ENCODE measurements around the gene TMEM255B. TPM values are rescaled to one million over a fixed set of nuclear protein-coding genes. Genes with fewer than 3 reads are reported as not detected.
A peak's percentile ranks its signal among the peaks of the same experiment; 100 is the strongest.

Gene TMEM255B
- total RNA-seq, 1 donor from 2014 or later, result 10.7 TPM

DNA sequence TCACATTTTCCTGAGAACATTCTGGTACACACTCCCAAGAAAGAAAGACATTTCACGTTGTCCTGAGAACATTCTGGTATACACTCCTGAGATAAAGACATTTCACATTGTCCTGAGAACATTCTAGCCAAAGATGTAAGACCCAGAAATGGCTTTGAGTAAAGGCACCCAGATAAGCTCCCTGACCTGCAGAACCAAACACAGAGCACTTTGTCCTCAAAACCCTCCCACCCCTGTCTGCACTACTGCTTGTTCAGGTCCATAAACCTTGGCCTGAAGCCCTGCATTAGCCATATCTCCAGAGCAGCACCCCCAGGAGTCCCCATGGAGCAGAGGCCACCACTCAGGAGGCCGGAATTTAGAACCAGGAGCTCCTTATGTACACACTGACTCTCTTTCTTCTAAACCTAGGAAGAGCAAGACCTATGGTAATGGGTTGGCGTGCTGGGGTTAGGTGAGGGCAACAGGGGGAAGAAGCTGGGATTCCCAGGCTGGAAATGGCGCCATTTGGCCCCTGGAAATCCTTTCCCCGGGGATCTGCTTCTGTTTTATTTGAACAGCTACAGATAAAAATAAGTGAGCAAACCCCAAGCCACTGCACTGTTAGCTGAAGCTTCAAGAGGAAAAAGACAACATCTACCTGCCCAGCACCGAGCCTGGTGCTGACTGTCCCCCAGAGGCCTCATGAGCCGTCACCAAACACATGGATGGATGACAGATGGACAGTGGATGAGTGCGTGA, 91.1 kb downstream of the TMEM255B start:
- peak; percentile 27 for DNase-seq (ENCODE audit: low spot score)
- intact Hi-C loops (cut with DNase I), result loop anchor here (10.0 kb wide), 1 partner anchor 275 kb away; no protein-coding TSS in a partner anchor

GRCh38 chr13:113850722-113851479, 91.9 kb downstream of the TMEM255B start:
- intact Hi-C loops (cut with DNase I), result no loop called here
- no peak for DNase-seq (ENCODE audit: low spot score)

GRCh38 chr13:113851480-113851803, 92.4 kb downstream of the TMEM255B start:
- intact Hi-C loops (cut with DNase I), result no loop called here
- no peak for DNase-seq (ENCODE audit: low spot score)

DNA sequence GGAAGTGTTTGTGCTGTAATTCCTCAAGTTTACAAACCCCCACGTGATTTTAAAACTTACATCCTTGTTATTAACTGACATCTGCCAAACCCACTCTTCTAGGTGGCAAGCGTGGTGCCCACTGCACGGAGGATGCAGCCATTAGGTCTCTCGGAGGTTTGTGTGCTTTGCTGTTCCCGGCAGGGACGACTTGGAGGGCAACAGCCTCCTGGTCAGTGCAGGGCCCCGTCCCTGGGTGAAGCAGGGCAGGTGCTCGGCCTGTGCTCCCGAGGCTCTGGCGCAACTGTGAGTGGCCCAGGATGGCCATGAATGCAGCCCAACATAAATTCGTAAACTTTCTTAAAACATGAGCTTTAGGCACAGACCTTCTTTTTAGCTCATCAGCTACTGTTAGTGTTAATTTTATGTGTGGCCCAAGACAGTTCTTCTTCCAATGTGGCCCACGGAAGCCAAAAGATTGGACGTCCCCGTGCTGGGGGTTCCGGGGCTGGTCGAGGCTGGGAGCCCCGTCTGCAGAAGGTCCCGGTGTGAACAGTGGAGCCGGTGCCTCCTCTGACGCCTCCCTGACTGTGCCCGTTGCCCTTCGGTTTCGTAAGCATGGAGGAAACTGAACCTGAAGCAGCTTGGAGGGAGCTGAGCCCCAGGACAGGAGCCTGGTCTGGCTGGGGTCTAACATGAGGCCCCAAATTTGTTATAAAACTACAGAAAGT, 93.0 kb downstream of the TMEM255B start:
- DNase-seq (ENCODE audit: low spot score), result peak; percentile 43
- intact Hi-C loops (cut with DNase I), result no loop called here

GRCh38 chr13:113852536-113853517, 93.8 kb downstream of the TMEM255B start:
- DNase-seq (ENCODE audit: low spot score), result peak; percentile 51
- intact Hi-C loops (cut with DNase I), result no loop called here

- intact Hi-C loops (cut with DNase I), result no loop called here
- peak; percentile 72 for DNase-seq (ENCODE audit: low spot score)
Measured at GRCh38 chr13:113853518-113854237, 94.7 kb downstream of the TMEM255B start.

- peak; percentile 79 for DNase-seq (ENCODE audit: low spot score)
- intact Hi-C loops (cut with DNase I), result no loop called here
Measured at GRCh38 chr13:113854238-113855011, 95.4 kb downstream of the TMEM255B start.

DNA sequence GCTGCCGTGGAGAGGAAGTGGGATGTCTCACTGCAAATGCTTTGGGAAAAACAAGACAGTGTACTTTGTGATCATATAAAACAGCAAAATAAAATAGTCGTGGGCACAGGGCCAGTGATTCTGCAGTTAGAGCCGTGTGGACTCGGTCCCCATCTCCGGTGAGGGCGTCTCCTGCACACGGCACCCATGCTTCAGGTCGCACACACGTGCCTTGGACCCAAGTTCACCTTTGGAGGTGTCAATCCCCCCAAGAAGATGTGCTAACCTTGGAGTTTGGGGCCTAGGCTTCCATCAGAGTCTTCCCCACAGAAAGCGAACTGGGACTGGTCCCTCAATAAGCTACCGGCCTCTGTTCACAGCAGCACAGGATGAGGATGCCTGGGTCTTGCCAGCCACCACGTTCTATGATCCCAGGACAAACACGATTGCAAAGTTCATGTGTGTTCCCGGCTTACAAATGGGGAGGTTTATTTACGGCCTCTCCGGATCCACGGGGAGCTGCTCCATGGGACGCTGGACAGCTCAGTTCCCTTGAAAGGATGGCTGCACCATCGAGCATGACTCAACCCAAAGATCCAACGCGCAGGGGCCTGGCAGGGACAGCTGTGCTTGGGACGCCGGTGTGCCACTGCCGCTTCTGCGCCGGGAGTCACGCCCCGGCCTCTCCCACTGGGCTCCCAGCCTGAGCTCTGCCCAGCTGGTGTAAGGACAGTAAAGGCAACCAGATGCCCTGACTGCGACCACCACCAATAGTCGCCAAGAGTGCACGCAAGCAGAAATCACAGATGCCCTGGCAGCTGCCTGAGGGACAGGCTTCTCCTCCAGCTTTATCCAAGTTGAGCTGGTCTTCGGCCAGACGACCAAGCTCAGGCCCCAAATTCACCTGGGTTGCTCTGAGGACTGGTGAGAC, 96.2 kb downstream of the TMEM255B start:
- DNase-seq (ENCODE audit: low spot score), result peak; percentile 85
- intact Hi-C loops (cut with DNase I), result no loop called here

- intact Hi-C loops (cut with DNase I), result no loop called here
- peak; percentile 67 for DNase-seq (ENCODE audit: low spot score)
Measured at GRCh38 chr13:113855931-113856715, 97.1 kb downstream of the TMEM255B start.

DNA sequence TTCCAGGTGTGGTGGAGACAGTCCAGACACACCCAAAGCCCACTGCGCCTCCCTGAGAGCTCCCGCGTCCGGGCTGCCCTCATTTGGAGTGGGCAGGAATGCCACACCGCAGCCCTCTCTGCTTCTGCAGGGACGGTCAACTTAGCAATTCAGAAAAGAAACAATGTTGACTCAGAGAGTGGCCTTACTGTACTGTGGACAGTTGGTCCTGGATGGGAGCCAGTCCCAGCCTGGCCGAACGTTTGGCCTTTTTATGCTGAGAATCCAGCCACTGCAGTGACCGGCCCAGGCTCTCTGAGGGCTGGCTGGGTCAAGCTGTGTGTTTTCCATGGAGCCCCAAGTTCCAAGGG, 97.7 kb downstream of the TMEM255B start:
- DNase-seq (ENCODE audit: low spot score), result peak; percentile 76
- intact Hi-C loops (cut with DNase I), result no loop called here

DNA sequence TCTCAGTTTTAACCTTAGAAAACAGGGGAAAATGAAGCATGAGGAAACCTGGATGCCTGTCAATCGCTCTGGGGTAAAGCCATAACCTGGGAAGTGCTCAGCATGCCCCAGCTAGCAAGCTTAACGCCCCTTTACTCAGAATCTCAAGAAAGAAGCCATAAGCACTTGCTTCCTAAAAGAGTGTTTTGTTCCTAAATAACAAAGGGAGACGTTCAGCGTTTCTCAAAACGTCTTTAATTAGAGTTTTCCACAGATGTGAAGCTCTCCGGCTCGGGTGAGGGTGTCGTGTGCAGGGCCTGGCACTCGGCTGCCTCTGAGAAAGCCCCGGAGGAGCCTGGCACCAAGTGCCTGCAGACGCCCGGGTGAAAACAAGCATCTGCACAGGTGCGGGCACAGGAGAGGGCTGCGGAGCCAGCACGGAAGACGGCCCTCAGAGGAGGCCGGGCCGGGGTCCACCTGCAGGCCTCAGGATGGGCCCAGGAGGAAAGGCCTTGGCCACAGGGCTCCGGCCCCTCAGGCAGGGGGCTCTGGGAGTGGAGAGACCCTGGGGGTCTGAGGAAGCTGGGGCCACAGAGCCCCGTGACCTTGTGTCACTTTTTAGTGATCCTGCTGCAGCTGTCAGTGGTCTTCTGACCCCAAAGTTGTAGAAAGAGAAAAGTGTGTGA, 98.6 kb downstream of the TMEM255B start:
- intact Hi-C loops (cut with DNase I), result no loop called here
- peak; percentile 61 for DNase-seq (ENCODE audit: low spot score)

DNA sequence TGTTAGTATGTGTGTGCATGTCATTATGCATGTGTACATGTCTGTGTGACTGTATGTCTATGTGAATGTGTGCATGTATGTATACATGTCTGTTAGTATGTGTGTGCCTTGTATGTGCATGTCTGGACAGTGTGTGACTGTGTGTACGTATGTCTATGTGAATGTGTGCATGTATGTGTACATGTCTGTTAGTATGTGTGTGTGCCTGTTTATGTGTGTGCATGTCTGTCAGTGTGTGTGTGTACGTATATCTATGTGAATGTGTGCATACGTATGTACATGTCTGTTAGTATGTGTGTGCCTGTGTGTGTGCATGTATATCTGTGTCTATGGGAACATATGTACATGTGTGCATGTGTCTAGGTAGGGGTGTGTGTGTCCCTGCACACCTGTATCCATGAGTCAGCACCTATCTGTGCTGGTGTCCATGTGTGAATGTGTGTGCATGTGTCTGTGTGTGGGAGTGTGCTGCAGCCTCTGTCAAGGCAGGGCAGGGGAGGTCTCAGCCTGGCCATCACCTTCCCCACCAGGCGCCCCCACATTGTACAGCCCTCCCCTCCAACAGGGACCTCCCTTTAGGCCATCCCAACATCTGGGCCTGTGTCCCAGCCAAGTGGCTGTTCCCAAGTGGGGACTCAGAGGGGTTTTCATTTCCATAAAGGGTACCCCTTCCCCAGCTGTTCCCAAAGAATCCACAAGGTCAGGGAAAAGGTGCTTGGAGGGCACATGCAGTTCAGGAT, 100.5 kb downstream of the TMEM255B start:
- no peak for DNase-seq (ENCODE audit: low spot score)
- intact Hi-C loops (cut with DNase I), result no loop called here

DNA sequence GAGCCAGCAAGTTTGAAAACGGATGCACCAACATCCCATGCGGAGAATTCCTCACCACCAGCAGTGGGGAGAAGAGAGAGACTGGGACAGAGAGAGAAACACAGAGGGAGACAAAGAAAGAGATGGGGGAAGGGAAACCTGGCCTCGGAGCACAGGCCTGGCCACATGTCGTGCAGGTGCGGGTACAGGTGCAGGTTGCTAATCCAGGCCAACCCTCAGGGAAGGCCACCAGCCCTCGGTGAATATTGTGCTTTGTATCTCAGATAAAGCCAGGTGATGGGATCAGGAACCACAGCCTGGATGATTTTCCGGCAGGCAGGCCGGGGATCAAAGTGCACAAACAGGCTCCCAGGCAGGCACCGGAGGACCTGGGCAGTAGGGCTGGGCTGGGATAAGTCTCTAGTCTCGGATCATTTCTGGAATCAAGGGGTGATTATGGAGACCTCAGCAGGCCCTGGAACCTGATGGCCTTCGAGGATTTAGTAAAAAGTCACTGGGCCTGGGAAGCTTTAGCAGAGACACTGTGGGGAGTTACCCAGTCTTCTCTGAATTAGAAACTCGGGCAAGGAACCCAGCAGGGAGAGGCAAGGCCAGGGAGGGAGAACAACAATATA, 101.1 kb downstream of the TMEM255B start:
- peak; percentile 67 for DNase-seq (ENCODE audit: low spot score)
- intact Hi-C loops (cut with DNase I), result no loop called here

DNA sequence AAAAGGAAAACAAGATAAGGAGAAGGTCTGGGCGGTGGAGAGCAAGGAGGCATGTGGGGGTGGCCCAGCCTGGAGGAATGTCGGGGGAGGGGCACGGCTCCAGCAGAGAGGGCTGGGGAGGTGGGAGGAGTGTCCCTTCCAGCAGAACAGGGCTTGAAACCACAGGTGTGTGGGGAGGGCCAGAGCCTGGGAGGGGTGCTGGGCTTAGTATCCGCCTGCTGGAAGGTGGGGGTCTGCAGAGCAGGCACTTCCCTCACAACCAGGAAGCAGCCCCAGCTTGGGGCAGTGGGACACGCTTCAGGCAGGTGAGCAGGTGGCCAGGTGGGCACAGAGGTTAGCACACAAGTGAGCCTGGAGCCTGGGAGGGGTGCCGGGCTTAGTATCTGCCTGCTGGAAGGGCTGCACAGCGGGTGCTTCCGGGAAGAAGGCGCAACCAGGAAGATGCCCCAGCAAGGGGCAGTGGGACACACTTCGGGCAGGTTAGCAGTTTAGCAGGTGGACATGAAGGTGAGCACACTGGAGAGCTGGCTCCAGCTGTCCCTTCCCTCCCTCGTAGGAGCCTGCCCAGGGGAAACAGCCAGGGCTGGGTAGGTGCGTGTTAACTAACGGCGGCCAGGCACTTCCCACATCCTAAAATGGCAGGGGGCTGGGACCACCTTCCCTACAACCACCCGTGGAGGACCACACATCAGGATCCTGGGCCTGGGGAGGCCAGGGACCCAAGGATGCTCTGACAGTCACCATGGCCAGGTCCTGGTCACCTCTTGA, 101.8 kb downstream of the TMEM255B start:
- peak; percentile 70 for DNase-seq (ENCODE audit: low spot score)
- intact Hi-C loops (cut with DNase I), result no loop called here

Data from cardiac septum (tissue), 1 donor.